H4 (cell line): ENCODE measurements around the gene GALNS. TPM values are rescaled to one million over a fixed set of nuclear protein-coding genes. Genes with fewer than 3 reads are reported as not detected.

ENCODE experiments used
- DNase-seq: peaks from one replicate; pipeline ENCODE4 v3.0.0-alpha.2; 2015; ENCODE audit warnings: low spot score
- total RNA-seq: library from RNA; depleted of rRNA; stranded (reverse); fragments of >200 nt; shearing (Covaris generic); gene quantifications from 2 replicates; pipeline ENCODE4 v1.2.3, GENCODE V29; 2014

The GALNS gene
- total RNA-seq, 1 experiment from 2014 or later = 22.7 TPM

- DNase-seq = no peak
Measured at GRCh38 chr16:88856122-88856827, 472 bp downstream of the GALNS start.

- no peak for DNase-seq
Measured at GRCh38 chr16:88855736-88856121, 1.0 kb downstream of the GALNS start.

- DNase-seq = no peak
Measured at GRCh38 chr16:88855176-88855575, 1.6 kb downstream of the GALNS start.

GRCh38 chr16:88854306-88855111, 2.2 kb downstream of the GALNS start:
- DNase-seq = no peak

- no peak for DNase-seq
Measured at GRCh38 chr16:88853325-88853941, 3.3 kb downstream of the GALNS start.

- no peak for DNase-seq
Measured at GRCh38 chr16:88851616-88852015, 5.1 kb downstream of the GALNS start.

GRCh38 chr16:88850531-88851199, 6.1 kb downstream of the GALNS start:
- no peak for DNase-seq

- DNase-seq = no peak
Measured at GRCh38 chr16:88848557-88848956, 8.2 kb downstream of the GALNS start.

- no peak for DNase-seq
Measured at GRCh38 chr16:88847654-88848053, 9.1 kb downstream of the GALNS start.

- DNase-seq = no peak
Measured at GRCh38 chr16:88846088-88846487, 10.7 kb downstream of the GALNS start.

GRCh38 chr16:88844419-88845036, 12.2 kb downstream of the GALNS start:
- no peak for DNase-seq

- DNase-seq = no peak
Measured at GRCh38 chr16:88843256-88843655, 13.5 kb downstream of the GALNS start.

- no peak for DNase-seq
Measured at GRCh38 chr16:88842806-88843205, 13.9 kb downstream of the GALNS start.

GRCh38 chr16:88842308-88842756, 14.4 kb downstream of the GALNS start:
- DNase-seq = no peak

- no peak for DNase-seq
Measured at GRCh38 chr16:88841521-88842307, 15.0 kb downstream of the GALNS start.

GRCh38 chr16:88840600-88841215, 16.0 kb downstream of the GALNS start:
- no peak for DNase-seq

- no peak for DNase-seq
Measured at GRCh38 chr16:88839745-88840599, 16.8 kb downstream of the GALNS start.

GRCh38 chr16:88839026-88839529, 17.7 kb downstream of the GALNS start:
- no peak for DNase-seq

GRCh38 chr16:88838566-88838965, 18.2 kb downstream of the GALNS start:
- no peak for DNase-seq
